Stimulated activated naive B cell treated with anti-CD40 and anti-IgM and Interleukin-4, amounts not matched to agents 10 μg/mL and 1 μg/mL and 100 μg/mL, for 72 hours (primary cell): ENCODE measurements around the gene HOXA7.

Experiments
- ATAC-seq, 2 donors: fragments of 150-1000 bp; cut with Tn5 transposase; replicated peaks; 2 replicates each; pipeline ENCODE4 v1.10.0; 2021; ENCODE audit warnings: moderate library complexity in 1 of 2
- DNase-seq: peaks from one replicate; pipeline ENCODE4 v3.0.0; 2021
- H3K27ac Mint-ChIP-seq: one replicate; pipeline ENCODE4 v1.8.0; 2022; ENCODE audit warnings: mild to moderate bottlenecking, mixed read lengths
- H3K27me3 Mint-ChIP-seq, 2 donors: one replicate each; pipeline ENCODE4 v1.8.0; 2022; ENCODE audit warnings: mixed read lengths in 2 of 2
- H3K36me3 Mint-ChIP-seq, 2 donors: one replicate each; pipeline ENCODE4 v1.8.0; 2022; ENCODE audit warnings: mixed read lengths in 2 of 2, mild to moderate bottlenecking in 1 of 2
- H3K4me1 Mint-ChIP-seq, 2 donors: one replicate each; pipeline ENCODE4 v1.8.0; 2022; ENCODE audit warnings: mixed read lengths in 2 of 2, mild to moderate bottlenecking in 1 of 2
- H3K4me3 Mint-ChIP-seq, 2 donors: one replicate each; pipeline ENCODE4 v1.8.0; 2022; ENCODE audit warnings: mild to moderate bottlenecking in 2 of 2, mixed read lengths in 2 of 2, moderate library complexity in 1 of 2
- H3K9me3 Mint-ChIP-seq, 2 donors: one replicate each; pipeline ENCODE4 v1.8.0; 2022; ENCODE audit warnings: mixed read lengths in 2 of 2, mild to moderate bottlenecking in 1 of 2

HOXA7 gene

DNA sequence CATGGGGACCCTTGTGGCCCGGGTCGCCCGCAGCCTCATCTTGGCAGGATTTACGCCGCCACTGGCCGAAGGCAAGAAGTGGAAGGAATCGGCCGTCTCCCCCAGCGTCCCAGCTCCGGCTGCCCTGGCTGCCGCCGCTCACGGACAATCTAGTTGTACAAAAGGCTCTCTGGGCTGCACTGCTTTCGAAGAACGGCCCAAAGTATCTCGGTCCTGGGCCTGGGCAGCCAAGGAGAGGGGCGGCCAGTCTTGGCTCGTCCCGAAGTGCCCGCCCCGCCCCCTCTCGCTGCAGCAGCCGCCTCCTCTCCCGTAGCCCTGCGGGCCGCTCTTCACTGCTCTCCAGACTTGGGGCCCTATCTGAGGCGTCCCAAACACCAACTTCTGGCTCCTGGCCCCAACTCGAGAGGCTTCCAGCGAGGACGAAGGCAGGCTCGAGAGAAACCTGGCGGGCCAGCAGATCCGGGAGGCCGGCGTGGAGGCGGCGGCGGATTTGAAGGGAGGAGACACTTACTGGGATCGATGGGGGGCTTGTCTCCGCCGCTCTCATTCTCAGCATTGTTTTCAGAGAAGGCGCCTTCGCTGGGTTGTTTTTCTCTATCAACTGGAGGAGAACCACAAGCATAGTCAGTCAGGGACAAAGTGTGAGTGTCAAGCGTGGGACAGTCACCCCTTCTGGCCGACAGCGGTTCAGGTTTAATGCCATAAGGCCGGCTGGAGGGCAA lies 8.1 kb upstream of the HOXA7 start:
- Mint-ChIP-seq H3K4me1 (peaks cover 22 to 34% of the 10 kb centered on the region in 2 donors), H3K9me3 (peaks cover 0 to 2% of the 10 kb centered on the region in 2 donors), H3K4me3 (peak overlapping the region; percentile 56 to 58), H3K27me3 (peaks cover 53 to 82% of the 10 kb centered on the region in 2 donors), H3K27ac (peak overlapping the region; percentile 91), H3K36me3 (peaks cover 0 to 9% of the 10 kb centered on the region in 2 donors)
- DNase-seq, result no peak
- ATAC-seq, result no peak

DNA sequence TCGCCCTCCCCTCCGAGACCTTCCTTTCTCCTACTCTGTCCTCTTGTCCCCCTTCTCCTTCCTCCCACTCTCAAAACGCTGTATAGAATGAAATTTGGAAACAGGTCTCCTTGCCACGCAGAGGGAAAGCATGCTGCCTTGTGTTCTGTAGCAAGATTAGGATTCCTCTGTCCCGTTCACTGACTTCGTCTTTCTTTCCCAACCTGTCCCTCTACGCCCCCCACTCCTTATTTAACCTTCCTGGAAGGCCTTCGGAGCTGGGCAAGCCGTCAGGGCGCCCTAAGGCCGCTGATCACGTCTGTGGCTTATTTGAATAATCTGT lies 7.5 kb upstream of the HOXA7 start:
- H3K27me3 Mint-ChIP-seq, result peaks cover 55 to 82% of the 10 kb centered on the region in 2 donors
- peaks cover 0 to 9% of the 10 kb centered on the region in 2 donors for H3K36me3 Mint-ChIP-seq
- H3K27ac Mint-ChIP-seq, result peak overlapping the region; percentile 91
- no peak for ATAC-seq
- peaks cover 0 to 2% of the 10 kb centered on the region in 2 donors for H3K9me3 Mint-ChIP-seq
- peaks cover 22 to 35% of the 10 kb centered on the region in 2 donors for H3K4me1 Mint-ChIP-seq
- H3K4me3 Mint-ChIP-seq, result peak overlapping the region; percentile 39 to 58
- DNase-seq, result no peak

DNA sequence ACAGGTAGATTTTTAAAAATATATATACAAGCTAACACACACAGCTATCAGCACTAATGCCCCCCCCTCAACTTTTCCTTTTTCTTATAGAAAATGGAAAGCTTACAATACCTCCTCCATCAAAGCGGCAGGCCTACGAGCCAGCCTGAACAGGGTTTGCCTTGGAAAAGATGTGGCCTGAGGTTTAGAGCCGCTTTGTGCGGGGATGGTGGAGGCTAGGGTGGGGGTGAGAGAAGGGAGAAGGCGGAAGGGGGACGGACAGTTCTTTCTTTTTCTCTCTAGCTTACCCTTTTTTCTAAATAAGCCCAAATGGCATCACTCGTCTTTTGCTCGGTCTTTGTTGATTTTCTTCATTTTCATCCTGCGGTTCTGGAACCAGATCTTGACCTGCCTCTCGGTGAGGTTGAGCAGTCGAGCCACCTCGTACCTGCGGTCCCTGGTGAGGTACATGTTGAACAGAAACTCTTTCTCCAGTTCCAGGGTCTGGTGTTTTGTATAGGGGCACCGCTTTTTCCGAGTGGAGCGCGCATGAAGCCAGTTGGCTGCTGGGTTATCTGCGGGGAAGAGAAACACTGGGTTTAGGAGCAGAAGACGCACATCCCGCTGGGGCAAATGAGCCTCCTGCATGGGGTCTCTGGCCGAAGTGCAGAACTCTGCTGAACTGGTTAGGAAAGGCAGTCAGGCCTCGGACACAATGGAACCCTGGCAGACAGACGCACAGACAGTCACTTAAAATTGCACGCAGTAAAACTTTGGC lies 7.0 kb upstream of the HOXA7 start:
- Mint-ChIP-seq H3K4me1 (peaks cover 21 to 37% of the 10 kb centered on the region in 2 donors), H3K36me3 (peaks cover 0 to 5% of the 10 kb centered on the region in 2 donors), H3K4me3 (peak overlapping the region in 1 of 2 donors; percentile 58), H3K27ac (peak overlapping the region; percentile 91), H3K9me3 (peaks cover 0 to 2% of the 10 kb centered on the region in 2 donors), H3K27me3 (peaks cover 54 to 82% of the 10 kb centered on the region in 2 donors)
- no peak for DNase-seq
- ATAC-seq, result no peak

DNA sequence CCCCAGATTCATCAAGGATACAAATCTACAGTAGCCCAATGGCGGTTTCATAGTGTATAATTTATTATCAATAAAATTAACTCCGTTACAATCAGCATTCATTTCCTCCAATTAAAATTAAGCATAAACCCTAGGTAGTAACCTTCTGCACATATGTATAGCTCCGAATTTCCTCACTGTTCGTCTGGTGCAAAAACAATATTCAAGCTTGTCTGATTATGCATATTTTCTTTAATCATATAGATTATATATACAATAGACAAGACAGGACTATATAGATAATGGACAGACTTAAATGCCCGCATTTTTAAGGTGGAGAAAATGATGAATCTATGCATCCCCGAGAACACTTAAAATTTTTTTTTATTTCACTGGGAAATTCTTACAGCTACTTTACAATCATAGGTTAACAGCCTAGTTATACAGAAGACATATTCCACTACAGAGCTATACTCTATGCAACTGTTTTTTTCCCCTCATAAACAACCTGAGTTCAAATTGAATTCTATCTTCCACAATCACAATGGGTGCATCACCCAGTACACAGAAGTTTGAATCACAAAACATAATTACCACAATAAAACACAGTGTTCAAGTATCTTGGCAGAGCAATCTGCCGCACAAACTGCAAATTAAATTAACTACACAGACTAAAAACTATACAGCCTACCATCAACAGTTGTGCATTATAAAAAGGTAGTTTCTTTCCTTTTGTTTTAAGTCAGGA lies 6.2 kb upstream of the HOXA7 start:
- ATAC-seq (no peak), DNase-seq (no peak)
- Mint-ChIP-seq H3K27ac (no peak overlapping the region), H3K4me3 (no peak overlapping the region), H3K36me3 (peaks cover 2 to 10% of the 10 kb centered on the region in 2 donors), H3K27me3 (peaks cover 59 to 84% of the 10 kb centered on the region in 2 donors), H3K9me3 (peaks cover 0 to 3% of the 10 kb centered on the region in 2 donors), H3K4me1 (peaks cover 25 to 44% of the 10 kb centered on the region in 2 donors)

GRCh38 chr7:27161721-27162560 lies 5.5 kb upstream of the HOXA7 start:
- Mint-ChIP-seq H3K27me3 (peaks cover 60 to 84% of the 10 kb centered on the region in 2 donors), H3K9me3 (peaks cover 0 to 2% of the 10 kb centered on the region in 2 donors), H3K27ac (no peak overlapping the region), H3K4me3 (no peak overlapping the region), H3K4me1 (peaks cover 24 to 49% of the 10 kb centered on the region in 2 donors), H3K36me3 (peaks cover 2 to 8% of the 10 kb centered on the region in 2 donors)
- no peak for DNase-seq
- ATAC-seq, result no peak

- peaks cover 0 to 2% of the 10 kb centered on the region in 2 donors for H3K9me3 Mint-ChIP-seq
- peaks cover 26 to 56% of the 10 kb centered on the region in 2 donors for H3K4me1 Mint-ChIP-seq
- DNase-seq, result no peak
These were observed 4.8 kb upstream of the HOXA7 start for GRCh38 chr7:27161214-27161720.

DNA sequence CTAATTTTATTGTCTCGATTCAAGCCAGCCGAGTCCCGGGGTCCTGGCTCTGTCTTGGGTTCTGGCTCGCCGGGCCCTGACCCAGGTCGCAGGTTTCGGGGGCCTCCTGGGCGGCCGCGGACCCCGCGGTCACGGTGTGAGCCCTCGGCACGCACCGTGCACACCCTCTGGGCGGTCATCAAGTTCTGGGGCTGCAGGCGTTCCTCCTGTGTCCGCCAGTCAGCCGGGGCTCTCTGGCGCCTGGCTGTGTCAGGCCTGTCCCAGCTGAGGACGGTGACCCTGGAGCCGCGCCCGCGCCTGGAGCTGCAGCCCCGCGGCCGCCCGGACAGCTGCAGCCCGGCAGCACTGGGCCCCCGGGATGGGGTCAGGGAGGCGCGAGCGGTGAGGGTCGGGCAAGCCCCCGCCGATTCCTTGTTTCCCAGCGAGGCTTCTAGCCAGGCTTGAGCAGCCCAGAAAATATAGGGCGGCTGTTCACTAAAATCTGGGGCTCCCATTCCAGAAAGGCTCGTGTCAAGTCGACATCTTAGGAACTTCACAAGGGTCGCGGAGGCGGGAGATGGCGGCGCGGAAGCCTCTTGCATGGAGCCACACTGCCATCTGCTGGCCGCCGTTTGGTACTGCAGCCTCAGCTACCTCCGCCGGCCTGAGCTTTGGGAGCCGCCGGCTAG lies 4.2 kb upstream of the HOXA7 start:
- peak overlapping the region; percentile 82 to 87 for H3K4me3 Mint-ChIP-seq
- H3K4me1 Mint-ChIP-seq, result peaks cover 25 to 59% of the 10 kb centered on the region in 2 donors
- DNase-seq (peak; percentile 72), ATAC-seq (peak; percentile 71 to 74)
- peak overlapping the region; percentile 72 for H3K27ac Mint-ChIP-seq
- peaks cover 58 to 84% of the 10 kb centered on the region in 2 donors for H3K27me3 Mint-ChIP-seq
- H3K36me3 Mint-ChIP-seq, result peaks cover 2 to 8% of the 10 kb centered on the region in 2 donors
- H3K9me3 Mint-ChIP-seq, result peaks cover 0 to 2% of the 10 kb centered on the region in 2 donors

More at GRCh38 chr7:27161214-27161720, 4.8 kb upstream of the HOXA7 start:
- Mint-ChIP-seq H3K27me3 (peaks cover 61 to 84% of the 10 kb centered on the region in 2 donors), H3K4me3 (peak overlapping the region; percentile 82 to 87), H3K36me3 (peaks cover 2 to 8% of the 10 kb centered on the region in 2 donors), H3K27ac (peak overlapping the region; percentile 72)
- ATAC-seq, result peak in 1 of 2 donors; percentile 6

GRCh38 chr7:27160145-27160545 lies 3.7 kb upstream of the HOXA7 start:
- Mint-ChIP-seq H3K4me1 (peaks cover 27 to 60% of the 10 kb centered on the region in 2 donors), H3K27me3 (peaks cover 61 to 87% of the 10 kb centered on the region in 2 donors), H3K4me3 (peak overlapping the region; percentile 67 to 87), H3K36me3 (peaks cover 2 to 12% of the 10 kb centered on the region in 2 donors), H3K9me3 (peaks cover 0 to 2% of the 10 kb centered on the region in 2 donors), H3K27ac (peak overlapping the region; percentile 67)
- ATAC-seq (peak; percentile 23 to 32), DNase-seq (no peak)

- Mint-ChIP-seq H3K4me3 (peak overlapping the region; percentile 43 to 60), H3K36me3 (peaks cover 2 to 17% of the 10 kb centered on the region in 2 donors), H3K27ac (peak overlapping the region; percentile 44), H3K27me3 (peaks cover 64 to 88% of the 10 kb centered on the region in 2 donors), H3K9me3 (peaks cover 2 to 3% of the 10 kb centered on the region in 2 donors), H3K4me1 (peaks cover 30 to 66% of the 10 kb centered on the region in 2 donors)
- DNase-seq (no peak), ATAC-seq (no peak)
These were observed 3.0 kb upstream of the HOXA7 start for GRCh38 chr7:27159266-27160144.

DNA sequence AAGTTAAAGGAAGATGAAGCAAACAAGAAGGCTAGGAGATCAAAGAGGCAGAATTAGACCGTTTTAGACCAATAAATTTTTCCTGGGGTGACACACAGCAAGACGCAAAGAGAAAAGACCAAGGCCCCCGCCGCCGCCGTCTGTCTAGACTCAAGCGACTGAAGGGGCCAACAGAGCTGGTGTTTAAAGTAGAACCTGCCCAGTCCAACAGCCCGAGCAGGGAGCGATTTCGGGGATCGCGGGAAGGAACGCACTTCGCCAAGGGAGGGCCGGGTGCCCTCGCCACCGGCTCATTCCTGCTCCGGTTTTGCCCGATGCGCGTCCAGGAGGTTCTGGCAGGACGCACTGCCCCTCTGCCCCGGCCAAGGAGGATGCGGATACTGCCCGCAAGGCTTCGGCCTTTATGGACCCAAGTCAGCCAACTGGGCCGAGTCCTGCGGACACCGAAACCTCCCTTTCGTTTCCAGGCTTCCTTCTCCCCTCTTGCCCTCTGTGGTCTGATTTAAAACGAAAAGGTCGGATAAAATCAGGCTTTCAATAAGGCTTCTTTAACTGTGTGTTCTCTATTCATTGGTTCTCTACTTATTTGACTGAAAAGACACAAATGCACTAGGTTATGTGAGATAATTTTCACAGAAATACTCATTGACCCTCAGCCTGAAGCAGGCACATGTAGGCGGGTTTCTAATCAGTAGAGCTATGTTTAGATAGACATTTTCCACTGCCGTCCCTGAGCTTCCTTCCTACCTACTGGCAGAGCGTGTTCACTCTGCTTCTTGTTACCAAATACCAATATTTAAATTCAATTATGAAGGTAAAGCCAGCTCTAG lies 2.2 kb upstream of the HOXA7 start:
- Mint-ChIP-seq H3K4me3 (peak overlapping the region; percentile 47 to 68), H3K27ac (peak overlapping the region; percentile 91), H3K4me1 (peaks cover 25 to 62% of the 10 kb centered on the region in 2 donors), H3K9me3 (peaks cover 2 to 3% of the 10 kb centered on the region in 2 donors), H3K27me3 (peaks cover 65 to 88% of the 10 kb centered on the region in 2 donors), H3K36me3 (peaks cover 2 to 19% of the 10 kb centered on the region in 2 donors)
- no peak for DNase-seq
- no peak for ATAC-seq

GRCh38 chr7:27157702-27158431 lies 1.4 kb upstream of the HOXA7 start:
- Mint-ChIP-seq H3K27ac (peak overlapping the region; percentile 91), H3K4me1 (peaks cover 23 to 59% of the 10 kb centered on the region in 2 donors), H3K9me3 (peaks cover 2 to 3% of the 10 kb centered on the region in 2 donors), H3K27me3 (peaks cover 67 to 88% of the 10 kb centered on the region in 2 donors), H3K4me3 (peak overlapping the region in 1 of 2 donors; percentile 68), H3K36me3 (peaks cover 2 to 19% of the 10 kb centered on the region in 2 donors)
- DNase-seq (no peak), ATAC-seq (no peak)
